KMS-11 (cell line): Measurements from ENCODE around the gene CAPN14.
A peak's percentile ranks its signal among the peaks of the same experiment; 100 is the strongest.

ENCODE experiments used
- H2AFZ ChIP-seq: fragments of 200-600 bp; sonication (generic); 2 replicates; pipeline ENCODE4 v1.6.1; 2016; ENCODE audit warnings: antibody characterized with exemption, mixed run types, low read depth
- H3K27ac ChIP-seq: fragments of 200-600 bp; sonication (generic); 2 replicates; pipeline ENCODE4 v1.6.1; 2016; ENCODE audit warnings: mild to moderate bottlenecking, mixed run types
- H3K27me3 ChIP-seq: fragments of 200-600 bp; sonication (generic); 2 replicates; pipeline ENCODE4 v1.6.1; 2017; ENCODE audit warnings: mild to moderate bottlenecking, low read depth, mixed run types, moderate library complexity; ENCODE audit not compliant: insufficient read depth
- H3K36me3 ChIP-seq: fragments of 200-600 bp; sonication (generic); 2 replicates; pipeline ENCODE4 v1.6.1; 2017; ENCODE audit warnings: mild to moderate bottlenecking, mixed run types; ENCODE audit not compliant: insufficient read depth
- H3K4me1 ChIP-seq: fragments of 200-600 bp; sonication (generic); 2 replicates; pipeline ENCODE4 v1.6.1; 2016; ENCODE audit warnings: mild to moderate bottlenecking, low read depth, mixed run types; ENCODE audit not compliant: poor library complexity, severe bottlenecking
- H3K4me2 ChIP-seq: fragments of 200-600 bp; sonication (generic); 2 replicates; pipeline ENCODE4 v1.7.0; 2016; ENCODE audit warnings: mild to moderate bottlenecking, mixed run types
- H3K4me3 ChIP-seq: fragments of 200-600 bp; sonication (generic); IDR thresholded peaks from 2 replicates; pipeline ENCODE4 v1.6.1; 2017; ENCODE audit warnings: low read depth, low read length, mixed read lengths; ENCODE audit not compliant: insufficient read depth
- H3K79me2 ChIP-seq: fragments of 200-600 bp; sonication (generic); 2 replicates; pipeline ENCODE4 v1.6.1; 2016; ENCODE audit warnings: low read depth, mixed run types; ENCODE audit not compliant: insufficient read depth
- H3K9ac ChIP-seq: fragments of 200-600 bp; sonication (generic); 2 replicates; pipeline ENCODE4 v1.6.1; 2016; ENCODE audit warnings: mild to moderate bottlenecking, mixed run types
- H4K20me1 ChIP-seq: fragments of 200-600 bp; sonication (generic); 2 replicates; pipeline ENCODE4 v1.6.1; 2016; ENCODE audit warnings: mild to moderate bottlenecking, mixed run types; ENCODE audit not compliant: insufficient read depth
- CTCF ChIP-seq: fragments of 200-600 bp; sonication (generic); conservative IDR thresholded peaks from 2 replicates; pipeline ENCODE4 v1.6.1; 2017; ENCODE audit warnings: low read depth, mild to moderate bottlenecking, antibody characterized with exemption, low read length, moderate library complexity, mixed read lengths

Gene CAPN14

GRCh38 chr2:31141443-31142085 lies 75.8 kb downstream of the CAPN14 start:
- H2AFZ ChIP-seq: no peak overlapping the region
- no peaks in the 10 kb centered on the region for H3K36me3 ChIP-seq
- H3K27ac ChIP-seq: no peak overlapping the region
- no peaks in the 10 kb centered on the region for H3K27me3 ChIP-seq
- H3K4me2 ChIP-seq: no peak overlapping the region
- H3K4me1 ChIP-seq: peaks cover 5% of the 10 kb centered on the region
- H3K79me2 ChIP-seq: peaks cover 6% of the 10 kb centered on the region; the same call in 1 of the 2 replicates
- no peaks in the 10 kb centered on the region for H4K20me1 ChIP-seq
- no peak for TF ChIP-seq CTCF
- no peak overlapping the region for H3K9ac ChIP-seq
- no peak overlapping the region for H3K4me3 ChIP-seq

GRCh38 chr2:31140151-31140550 lies 77.2 kb downstream of the CAPN14 start:
- no peak for TF ChIP-seq CTCF
- Histone ChIP-seq H4K20me1 (no peaks in the 10 kb centered on the region), H3K27me3 (no peaks in the 10 kb centered on the region), H3K4me3 (no peak overlapping the region), H3K36me3 (no peaks in the 10 kb centered on the region), H3K4me2 (no peak overlapping the region), H3K27ac (no peak overlapping the region), H2AFZ (no peak overlapping the region), H3K9ac (no peak overlapping the region), H3K4me1 (peaks cover 10% of the 10 kb centered on the region), H3K79me2 (peaks cover 11% of the 10 kb centered on the region; the same call in 1 of the 2 replicates)

GRCh38 chr2:31139671-31140070 lies 77.6 kb downstream of the CAPN14 start:
- peaks cover 15% of the 10 kb centered on the region; the same call in 1 of the 2 replicates for H3K79me2 ChIP-seq
- no peak overlapping the region for H3K4me2 ChIP-seq
- no peak for TF ChIP-seq CTCF
- peaks cover 10% of the 10 kb centered on the region for H3K4me1 ChIP-seq
- H3K27me3 ChIP-seq: no peaks in the 10 kb centered on the region
- H3K4me3 ChIP-seq: no peak overlapping the region
- no peak overlapping the region for H3K9ac ChIP-seq
- no peaks in the 10 kb centered on the region for H4K20me1 ChIP-seq
- no peaks in the 10 kb centered on the region for H3K36me3 ChIP-seq
- H3K27ac ChIP-seq: no peak overlapping the region
- H2AFZ ChIP-seq: no peak overlapping the region

- H3K27ac ChIP-seq: peak within 1 kb of the TSS; percentile 69
- peak within 1 kb of the TSS; percentile 89 for H3K4me2 ChIP-seq
- no peaks in the 10 kb centered on the region for H4K20me1 ChIP-seq
- H3K27me3 ChIP-seq: no peaks in the 10 kb centered on the region
- peak within 1 kb of the TSS; percentile 97 for H2AFZ ChIP-seq
- peak within 1 kb of the TSS; percentile 47 for H3K4me3 ChIP-seq
- H3K4me1 ChIP-seq: peaks cover 10% of the 10 kb centered on the region
- H3K36me3 ChIP-seq: no peaks in the 10 kb centered on the region
- H3K79me2 ChIP-seq: peaks cover 26% of the 10 kb centered on the region; the same call in 1 of the 2 replicates
- H3K9ac ChIP-seq: peak within 1 kb of the TSS; percentile 96
- peak; percentile 66 for TF ChIP-seq CTCF
Observed at GRCh38 chr2:31138037-31138962, 79.0 kb downstream of the CAPN14 start, which contains the start of gene GALNT14. Gene GALNT14 (minus strand): TSS chr2:31138440. CDS start chr2:31138086, 354 bp downstream.
